ENCODE data around the gene MS4A4E.
A peak's percentile ranks its signal among the peaks of the same experiment; 100 is the strongest.
"Not testable (repeated sequence)": the region's sequence is repeated elsewhere in the genome, so short reads cannot be mapped to it uniquely, and the experiment has no call there.

The MS4A4E gene

DNA sequence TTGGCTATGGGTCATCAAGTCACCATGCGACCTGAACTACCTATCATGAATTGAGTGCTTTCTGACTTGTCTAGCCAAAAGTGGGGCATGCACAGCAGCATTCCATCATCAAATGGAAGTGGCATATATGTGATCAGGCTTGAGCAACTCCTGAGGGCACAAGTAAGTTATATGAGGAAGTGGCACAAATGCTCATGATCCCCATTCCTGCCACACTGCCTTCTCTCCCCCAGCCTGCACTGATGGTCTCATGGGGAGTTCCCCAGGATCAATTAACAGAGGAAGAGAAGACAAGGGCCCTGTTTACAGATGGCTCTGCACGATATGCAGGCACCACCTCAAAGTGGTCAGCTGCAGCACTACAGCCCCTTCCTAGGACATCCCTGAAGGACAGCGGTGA is 21.8 kb downstream of the MS4A4E start:
- DNase-seq, result no peak

DNA sequence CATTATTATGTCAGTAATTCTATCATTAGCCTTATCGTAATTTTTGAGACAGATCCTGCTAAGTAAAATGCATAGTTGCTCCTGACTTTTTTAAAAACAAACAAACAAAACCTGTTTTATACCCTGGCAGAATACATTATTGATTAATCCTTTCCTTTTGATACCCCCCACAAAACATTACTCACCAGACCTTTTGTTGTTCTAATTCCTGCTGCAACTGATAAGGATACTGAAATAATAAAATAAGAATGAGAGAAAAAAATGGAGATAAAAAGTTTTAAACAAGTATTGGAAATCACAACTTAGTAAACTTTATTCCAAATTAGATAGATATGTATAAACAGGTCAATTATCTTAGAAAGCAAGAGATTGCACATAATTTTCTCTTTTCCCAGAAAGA is 28.6 kb downstream of the MS4A4E start:
- DNase-seq, result no peak

DNA sequence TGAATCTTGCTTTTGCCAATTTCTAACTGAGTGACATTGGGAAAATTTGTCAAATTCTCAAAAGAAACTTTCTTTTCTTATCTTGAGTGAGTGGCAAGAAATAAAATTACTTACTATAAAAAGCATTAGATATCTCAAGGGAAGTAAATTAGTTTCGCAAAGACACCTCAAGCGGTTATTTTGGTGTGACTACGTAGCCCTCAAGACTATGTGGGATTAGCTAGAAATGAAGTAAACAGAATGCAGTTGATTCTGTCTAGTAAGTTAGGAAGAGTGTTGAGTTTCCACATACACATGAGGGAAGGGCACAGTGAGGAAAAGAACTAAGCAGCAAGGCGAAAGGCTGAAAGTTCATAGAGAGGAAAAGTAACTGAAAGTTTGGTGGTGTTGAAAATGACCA is 31.7 kb downstream of the MS4A4E start:
- no peak for DNase-seq

DNA sequence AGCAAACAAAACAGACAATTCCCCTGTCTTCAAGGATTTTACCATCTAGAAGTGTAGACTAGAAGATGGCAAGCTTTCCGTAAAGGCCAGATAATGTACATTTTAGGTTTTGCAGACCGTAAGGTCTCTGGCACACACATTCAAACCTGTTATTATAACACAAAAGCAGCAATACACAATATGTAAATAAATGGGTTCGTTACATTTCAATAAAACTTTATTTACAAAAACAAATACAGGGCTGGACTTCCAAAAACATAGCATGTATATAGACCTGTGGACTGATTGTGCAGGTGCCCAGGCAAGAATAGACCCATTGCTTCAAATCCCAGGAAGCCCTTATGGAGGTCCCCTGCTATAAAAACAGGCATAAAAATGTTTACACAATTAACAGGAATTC is 33.0 kb downstream of the MS4A4E start:
- DNase-seq, result no peak

DNA sequence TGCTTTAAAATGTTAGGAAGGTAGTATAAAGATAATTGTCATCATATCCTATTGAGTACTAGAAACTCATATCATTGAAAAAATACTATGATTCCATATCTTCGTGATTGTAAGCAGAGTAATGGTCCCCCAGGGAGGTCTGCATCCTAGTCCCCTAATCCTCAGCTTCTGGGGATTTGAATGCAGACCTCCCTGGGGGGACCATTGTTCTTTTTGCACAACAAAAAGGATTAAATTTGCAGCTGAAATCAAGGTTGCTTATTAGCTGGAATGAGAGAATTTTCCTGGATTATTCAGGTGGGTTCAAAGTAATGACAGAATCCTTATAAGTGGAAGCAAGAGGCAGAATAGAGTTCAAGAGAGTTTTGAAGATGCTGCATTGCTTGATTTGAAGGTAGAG is 34.0 kb downstream of the MS4A4E start:
- DNase-seq, result no peak

DNA sequence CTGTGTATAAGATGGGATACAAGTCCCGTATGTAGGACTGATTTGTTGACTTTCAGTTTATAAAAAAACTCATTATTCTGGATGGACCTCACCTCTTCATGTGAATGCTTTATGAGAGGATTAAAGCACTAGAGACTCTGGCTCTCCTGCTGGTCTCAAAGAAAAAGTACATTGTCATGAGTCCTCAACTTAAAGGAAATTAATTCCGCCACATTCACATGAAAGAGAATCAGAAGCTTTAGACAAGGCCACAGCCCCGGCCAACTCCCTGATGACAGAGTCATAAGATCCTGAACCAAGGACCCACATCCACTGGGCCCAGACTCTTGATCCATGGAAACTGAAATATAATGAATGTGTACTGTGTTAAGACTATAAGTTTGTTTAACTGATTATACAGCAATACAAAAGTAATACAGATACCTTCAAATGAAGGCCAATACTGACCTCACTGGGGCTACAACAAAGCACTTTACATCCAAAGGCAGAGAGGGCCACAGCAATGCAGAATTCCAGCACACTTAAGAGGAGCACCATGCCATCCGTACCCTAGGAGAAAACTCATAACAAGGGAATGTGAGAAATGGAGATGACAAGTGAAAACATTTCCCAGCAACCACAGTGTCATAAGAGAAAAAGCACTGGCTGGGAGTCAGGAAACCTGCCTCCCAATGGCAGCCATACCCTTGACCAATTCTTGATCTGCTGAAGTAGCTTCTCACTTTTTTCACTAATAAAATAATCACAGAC is 34.6 kb downstream of the MS4A4E start:
- no peak for DNase-seq

DNA sequence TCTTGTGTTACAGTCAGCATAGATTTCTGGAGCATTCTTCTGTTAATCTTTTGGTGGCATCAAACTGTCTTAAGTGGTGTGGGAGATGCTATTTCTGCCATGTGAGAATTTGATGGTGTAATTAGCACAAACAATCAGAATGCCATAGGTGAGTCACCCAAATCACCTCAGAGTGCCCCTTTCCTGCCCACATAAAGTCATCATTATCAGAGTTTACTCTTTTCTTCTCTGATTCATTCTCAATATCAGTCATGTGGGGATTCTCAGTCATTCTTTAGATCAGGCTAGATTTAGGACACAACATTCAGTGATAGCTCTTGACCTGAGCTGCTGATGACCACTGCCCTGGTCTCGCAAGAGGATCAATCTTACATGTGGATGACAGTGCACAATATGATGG is 36.3 kb downstream of the MS4A4E start:
- DNase-seq, result no peak

DNA sequence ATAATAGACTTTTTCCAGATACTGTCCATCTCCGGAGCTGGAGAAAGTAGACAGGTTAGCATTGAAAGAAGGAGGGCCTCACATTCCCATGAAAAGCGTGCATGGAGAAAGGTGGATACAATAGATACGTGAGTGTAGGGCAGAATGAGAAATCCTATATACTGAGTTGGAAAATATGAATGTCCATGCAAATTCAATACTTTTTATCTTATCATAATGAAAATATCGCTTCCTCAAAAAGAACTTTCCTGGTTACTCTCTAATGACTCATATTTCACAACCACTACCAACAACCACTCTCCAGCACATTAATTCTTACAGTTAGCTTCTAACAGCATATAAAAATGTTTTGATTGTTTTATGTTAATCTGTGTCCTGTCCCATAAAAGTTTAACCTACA is 38.0 kb downstream of the MS4A4E start:
- no peak for DNase-seq

DNA sequence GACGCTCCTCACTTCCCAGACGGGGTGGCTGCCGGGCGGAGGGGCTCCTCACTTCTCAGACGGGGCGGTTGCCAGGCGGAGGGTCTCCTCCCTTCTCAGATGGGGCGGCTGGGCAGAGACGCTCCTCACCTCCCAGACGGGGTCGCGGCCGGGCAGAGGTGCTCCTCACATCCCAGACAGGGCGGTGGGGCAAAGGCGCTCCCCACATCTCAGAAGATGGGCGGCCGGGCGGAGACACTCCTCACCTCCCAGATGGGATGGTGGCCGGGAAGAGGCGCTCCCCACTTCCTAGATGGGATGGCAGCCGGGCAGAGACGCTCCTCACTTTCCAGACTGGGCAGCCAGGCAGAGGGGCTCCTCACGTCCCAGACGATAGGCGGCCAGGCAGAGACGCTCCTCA is 41.6 kb downstream of the MS4A4E start:
- not testable (repeated sequence) for DNase-seq

DNA sequence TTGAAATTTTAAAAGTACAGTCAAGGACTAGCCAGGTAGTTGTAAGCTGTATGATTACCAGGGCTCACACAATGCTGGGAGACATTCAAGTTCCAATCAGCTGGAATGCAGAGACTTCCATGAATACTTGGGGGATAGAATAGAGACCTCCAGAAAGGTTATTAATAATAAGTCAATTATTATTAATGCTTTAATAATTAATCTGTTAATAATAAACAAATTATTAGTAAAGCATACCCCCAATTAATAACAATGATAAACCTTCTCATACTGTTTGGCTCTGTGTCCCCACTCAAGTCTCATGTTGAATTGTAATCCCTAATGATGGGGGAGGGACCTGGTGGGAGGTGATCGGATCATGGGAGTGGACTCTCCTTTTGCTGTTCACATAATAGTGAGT is 45.5 kb downstream of the MS4A4E start:
- DNase-seq, result no peak

DNA sequence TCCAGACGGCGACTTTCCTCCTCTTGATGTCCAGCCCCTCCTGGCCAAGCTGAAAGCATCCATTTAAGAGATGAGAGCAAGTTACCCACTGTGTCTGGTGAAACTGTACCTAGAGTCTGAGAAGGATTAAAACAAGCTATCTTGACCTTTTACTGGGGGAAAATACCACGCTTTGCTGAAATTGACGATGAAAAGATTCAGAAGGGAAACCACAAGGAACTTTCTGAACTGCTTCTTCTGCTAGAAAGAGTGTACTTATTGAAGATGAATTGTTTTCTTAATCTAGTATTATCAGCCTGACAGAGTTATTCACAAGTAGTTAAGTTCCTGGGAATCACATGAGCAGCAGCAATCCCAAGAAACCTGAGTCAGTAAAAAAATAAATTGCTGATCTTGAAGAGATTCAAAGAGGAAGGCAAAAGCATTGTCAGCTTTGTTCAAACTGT is 47.0 kb downstream of the MS4A4E start:
- DNase-seq, result no peak

DNA sequence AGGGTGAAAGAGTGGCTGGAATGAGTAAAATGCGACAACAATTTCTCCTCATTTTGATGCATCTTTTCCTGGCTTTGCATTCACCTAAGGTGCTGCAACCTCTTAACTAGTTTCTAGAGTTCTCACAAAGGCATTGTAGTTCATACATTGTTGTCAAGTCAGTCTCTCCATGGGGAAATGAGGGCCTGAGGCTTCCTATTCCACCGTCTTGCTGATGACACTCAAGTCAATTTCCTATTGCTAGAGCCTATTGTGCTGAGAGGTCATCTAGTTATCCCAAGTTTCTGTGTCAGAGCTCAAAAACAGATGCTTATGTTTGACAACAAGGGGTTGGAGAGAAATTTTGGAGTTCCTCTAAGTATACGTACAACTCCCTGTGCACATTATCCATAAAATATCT is 48.4 kb downstream of the MS4A4E start:
- DNase-seq, result no peak

DNA sequence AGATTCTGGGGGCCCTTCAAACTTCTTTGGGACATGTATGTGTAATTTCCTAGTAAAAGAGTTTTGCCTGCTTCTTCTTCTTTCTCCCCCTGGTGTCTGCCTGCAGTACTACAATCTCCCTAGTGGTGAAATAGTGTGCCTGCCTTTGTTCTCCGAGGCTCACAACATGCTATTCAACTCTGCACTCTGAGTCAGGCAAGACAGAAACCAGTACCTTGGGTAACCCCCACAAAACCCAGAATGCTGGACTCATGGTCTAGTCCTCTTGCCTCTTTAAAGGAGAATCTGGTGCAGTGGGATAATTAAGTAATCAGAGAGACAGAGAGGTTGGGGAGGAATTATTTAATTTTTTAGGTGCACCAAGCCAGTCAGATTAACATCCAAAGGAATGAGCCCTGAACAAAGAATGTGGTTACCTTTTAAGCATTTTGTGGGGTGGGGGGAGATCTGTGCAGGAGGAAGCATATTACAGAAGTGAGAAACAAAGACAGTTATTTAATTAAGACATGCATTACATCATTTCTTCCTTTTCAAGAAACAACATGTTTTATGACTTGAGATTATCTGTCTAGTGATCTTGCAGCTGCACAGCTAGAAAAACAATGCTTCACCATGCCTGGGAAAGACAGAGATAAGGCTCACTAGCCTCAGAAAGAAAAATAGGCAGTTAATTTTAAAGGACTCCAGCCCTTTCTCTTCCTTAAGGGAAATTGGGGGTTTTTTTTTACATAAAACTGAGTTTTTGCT is 49.1 kb downstream of the MS4A4E start:
- DNase-seq, result peak; percentile 68

DNA sequence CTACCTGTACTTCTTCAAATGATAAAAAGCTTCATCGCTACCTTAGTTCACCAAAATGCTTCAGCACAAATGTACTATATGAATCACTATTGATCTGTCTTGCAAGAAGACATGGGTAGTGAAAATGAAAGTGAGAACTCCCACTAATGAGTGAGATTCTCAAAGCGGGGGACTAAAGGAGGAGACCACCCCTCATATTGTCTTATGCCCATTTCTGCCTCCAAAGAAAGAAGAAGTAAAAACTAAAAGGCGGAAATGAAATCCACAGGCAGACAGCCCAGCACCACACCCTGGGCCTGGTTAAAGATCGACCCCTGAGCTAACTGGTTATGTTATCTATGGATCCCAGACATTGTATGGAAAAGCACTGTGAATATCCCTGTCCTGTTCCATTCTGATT is 50.4 kb downstream of the MS4A4E start:
- DNase-seq, result not testable (repeated sequence)

DNA sequence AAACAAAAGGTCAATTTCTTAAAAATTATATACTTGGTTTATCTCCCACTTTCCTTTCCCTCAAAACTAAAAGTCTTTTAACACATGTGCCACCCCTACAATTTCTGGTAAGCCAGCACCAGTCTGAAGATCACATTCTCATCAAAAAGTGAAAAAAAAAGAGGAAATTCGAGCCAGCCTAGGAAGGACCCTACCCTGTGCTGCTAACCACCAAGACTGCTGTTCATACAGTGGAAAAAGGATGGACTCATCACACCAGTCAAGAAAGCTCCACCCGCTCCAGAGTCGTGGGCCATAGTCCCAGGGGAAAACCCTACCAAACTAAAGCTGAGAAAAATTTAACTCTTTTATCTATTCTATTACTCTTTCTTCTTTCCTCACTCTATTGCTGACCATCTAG is 54.5 kb downstream of the MS4A4E start:
- DNase-seq, result not testable (repeated sequence)

DNA sequence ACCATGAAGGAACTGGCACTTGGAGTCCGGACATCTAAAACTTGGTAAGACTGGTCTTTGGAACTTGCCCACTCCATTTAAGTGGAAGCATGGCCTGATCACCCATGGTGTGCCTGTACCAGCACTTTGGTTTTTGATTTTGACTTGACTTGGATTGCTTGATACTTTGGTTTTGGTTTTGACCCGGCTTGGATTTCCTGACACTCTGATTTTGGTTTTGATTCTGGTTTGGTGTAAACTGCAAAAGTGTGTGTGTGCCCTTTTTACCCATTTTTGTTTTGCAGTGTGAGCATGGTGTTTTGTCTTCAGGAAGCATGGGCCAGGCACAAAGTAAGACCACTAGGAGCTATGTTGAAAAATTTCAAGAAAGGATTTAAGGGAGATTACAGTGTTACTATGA is 56.8 kb downstream of the MS4A4E start:
- DNase-seq, result not testable (repeated sequence)

DNA sequence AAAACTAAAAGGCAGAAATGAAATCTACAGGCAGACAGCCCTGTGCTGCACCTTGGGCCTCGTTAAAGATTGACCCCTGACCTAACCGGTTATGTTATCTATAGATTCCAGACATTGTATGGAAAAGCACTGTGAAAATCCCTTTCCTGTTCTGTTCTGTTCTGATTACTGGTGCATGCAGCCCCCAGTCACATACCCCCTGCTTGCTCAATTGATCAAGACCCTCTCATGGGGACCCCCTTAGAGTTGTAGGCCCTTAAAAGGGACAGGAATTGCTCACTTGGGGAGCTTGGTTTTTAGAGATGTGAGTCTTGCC is 57.5 kb downstream of the MS4A4E start:
- DNase-seq, result not testable (repeated sequence)

DNA sequence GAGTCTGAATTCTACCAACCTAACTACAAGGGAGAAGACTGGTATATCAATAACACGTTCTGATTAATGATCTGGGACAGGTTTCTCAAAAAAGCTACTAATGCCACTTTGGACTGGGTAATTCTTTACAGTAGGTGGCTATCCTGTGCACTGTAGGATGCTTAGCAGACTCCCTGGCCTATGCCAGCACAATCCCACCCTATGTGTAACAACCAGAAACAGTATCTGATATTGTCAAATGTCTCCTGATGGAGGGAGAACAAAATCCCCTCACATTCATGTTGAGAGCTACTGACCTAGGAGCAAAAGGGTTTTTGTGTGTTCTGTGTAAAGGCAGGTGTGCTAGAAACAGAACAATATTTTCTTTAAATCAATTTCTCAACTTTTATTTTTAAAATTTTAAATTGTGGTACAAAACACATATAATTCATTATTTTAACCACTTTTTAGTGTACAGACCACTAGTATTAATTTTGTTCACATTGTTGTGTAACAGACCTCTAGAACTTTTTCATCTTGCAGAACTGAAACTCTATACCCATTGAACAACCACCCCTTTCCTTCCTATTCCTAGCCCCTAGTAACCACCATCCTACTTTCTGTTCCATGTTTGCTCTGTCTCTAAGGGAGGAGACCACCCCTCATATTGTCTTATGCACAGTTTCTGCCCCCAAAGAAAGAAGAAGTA is 58.0 kb downstream of the MS4A4E start:
- DNase-seq, result no peak

DNA sequence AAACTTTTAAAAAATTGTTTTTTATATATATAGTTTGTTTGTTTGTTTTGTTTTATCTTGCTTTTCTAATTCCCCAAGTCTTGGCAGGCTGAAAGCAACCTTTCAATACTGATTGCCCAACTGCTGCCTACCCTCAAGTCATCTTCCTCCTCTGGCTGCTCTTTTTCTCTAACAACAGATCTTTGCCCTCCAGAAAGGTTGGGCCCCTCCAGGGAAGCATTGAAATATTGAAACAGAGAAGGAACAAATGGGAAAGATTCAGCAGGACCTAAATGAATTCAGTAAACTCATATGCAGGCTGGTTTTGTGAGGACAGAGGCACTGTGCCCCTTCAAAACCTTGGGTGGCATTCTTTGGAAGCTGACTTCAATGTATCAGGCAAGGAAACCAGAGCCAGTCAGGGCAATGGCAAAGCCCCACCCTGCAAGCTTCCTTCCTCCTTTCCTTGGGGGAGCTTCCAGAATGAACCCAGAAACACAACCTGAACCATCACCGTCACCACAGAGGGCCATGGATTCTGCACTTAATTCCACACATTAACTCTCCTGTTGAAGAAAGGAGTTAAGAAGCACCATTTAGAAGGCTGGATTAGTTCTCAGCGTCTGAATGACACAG is 59.2 kb downstream of the MS4A4E start:
- DNase-seq, result no peak

DNA sequence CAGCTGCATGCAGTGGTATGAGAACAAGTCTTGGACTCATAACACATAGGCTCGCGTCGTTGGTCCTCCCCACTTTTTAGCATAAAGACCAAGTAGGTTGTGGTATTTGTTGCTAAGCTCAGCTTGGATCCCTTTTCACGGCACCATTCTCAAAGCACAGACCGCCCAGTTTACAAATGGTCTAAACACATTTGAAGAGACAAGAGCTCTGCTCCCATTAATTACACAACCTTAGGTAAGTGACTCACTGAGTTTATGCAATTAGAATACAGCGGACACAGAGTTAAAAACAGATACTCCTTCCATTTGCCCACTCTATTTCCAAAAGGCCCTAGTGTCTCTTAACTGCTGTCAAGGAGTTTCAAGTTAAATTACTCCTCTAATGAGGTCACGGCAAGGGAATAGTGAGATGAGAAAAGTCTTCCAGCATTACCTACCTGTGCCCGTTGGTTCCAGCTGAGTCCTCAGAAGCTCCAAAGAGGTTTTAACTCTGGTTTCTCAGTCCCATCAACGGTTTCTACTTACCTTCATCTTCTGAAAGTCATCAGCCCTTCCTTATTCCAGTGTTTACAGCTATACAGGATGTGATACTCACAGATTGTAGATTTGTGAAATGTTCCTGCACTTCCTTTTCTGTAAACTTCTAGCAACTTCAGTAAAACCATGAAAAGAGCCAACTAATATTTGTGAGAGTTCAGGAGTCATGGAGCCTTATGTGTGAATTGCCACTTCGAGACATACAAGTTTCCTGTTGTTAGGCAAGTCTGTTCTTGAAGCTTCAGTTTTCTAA is 60.2 kb downstream of the MS4A4E start, which contains the start of gene MS4A6A:
MS4A6A (minus strand) TSS at position 543 of the 790 bp plus-strand sequence. CDS start 1,356 bp downstream, outside the sequence.
- no peak for DNase-seq

DNA sequence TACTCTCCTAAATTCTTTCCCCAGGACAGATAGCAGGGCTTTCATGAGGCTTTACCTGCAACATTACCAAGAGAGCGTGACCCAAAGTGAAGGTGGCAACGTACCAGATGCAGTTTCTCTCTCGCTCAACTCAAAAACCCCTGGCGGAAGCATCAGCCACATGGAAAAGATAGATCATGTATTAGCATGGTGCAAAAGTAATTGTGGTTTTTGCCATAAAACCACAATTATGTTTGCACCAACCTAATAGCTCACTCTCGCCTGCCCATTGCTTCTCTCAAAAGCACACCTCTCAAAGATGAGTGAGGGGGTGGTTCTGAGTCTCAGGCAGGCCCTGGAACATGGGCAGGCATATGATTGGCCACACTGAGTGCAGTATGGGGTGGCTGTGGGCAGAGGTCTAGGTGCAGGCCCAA is 67.1 kb downstream of the MS4A4E start:
- no peak for DNase-seq

DNA sequence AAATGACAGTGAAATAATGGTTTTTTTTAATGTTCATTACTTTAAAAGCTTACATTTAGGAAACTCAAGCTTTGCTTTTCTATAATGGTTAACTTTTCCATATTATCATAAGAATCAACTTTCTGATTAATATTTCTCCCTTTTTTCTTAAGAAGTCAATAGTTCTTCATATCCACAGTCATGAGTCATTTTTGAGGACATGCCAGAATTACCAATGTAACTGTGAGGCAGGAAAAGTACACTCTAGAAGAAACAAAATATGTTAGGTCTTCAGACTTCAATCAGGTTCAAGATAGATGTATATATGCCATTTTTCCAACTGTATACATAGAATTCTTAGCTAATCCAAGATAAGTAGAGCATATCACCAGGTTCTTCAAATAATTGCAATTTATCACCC is 70.9 kb downstream of the MS4A4E start:
- DNase-seq, result no peak

DNA sequence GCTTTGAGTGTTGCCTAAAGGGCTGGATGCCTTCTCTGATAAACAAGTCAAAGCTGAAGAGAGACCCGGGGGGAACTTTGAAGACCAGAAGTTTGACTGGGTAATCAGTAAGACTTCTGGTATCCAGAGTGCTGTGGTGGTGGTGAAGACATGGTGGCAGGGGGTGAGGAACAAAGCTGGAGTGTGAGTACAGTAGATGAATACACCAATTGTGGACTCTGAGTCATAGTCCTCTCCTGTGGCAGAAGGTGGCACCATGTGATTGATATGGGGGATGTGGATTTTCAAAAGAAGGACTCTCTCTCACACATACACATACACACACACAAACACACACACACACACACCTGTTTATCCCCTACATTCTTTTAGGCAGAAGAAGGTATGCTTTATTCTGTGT is 72.4 kb downstream of the MS4A4E start:
- no peak for DNase-seq
